Measurements from ENCODE around the gene RBM33. TPM values are rescaled to one million over a fixed set of nuclear protein-coding genes. Genes with fewer than 3 reads are reported as not detected.

Gene RBM33
- total and polyA plus RNA-seq, 10 of the 15 experiments (the other 5 are each of a cell fraction or from before 2014, with no cell fraction given) = 4.7 to 67.2 (median 24.3) TPM

DNA sequence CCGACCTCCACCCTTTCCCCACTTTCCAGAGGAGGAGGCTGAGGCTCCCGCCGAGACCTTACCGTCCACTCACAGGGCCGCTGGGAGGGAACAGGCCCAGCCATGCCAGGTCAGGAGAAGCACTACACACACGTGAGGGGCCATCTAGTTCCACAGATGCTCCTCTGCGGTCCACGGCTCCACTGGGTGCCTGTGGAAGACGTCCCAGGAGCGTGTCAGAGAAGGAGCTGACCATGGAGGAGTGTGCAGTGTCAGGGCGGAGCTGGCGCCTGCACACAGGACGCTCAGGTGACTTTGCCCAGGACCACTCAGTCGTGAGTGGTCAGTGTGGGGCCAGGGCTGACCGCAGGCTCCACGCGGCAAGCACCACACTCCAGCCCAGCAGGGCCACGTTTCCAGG, 175.8 kb downstream of the RBM33 start:
- no peak for FAIRE-seq
- no TSS peak for BruUV-seq (replicated peaks)
- DNase-seq (ENCODE audit: low read depth, low spot score) = no peak
- Histone ChIP-seq H3K4me2 (ENCODE audit: control insufficient read depth, insufficient read depth) (no peak overlapping the region), H2AFZ (ENCODE audit: control insufficient read depth, low read depth, low read length) (no peak overlapping the region), H3K27ac (ENCODE audit: control insufficient read depth, insufficient read depth) (no peak overlapping the region), H3K4me1 (ENCODE audit: control insufficient read depth, insufficient read depth, low read length) (no peaks in the 10 kb centered on the region), H3K79me2 (ENCODE audit: control insufficient read depth, insufficient read depth, low read length) (no peaks in the 10 kb centered on the region), H4K20me1 (ENCODE audit: control insufficient read depth, insufficient read depth) (no peaks in the 10 kb centered on the region), H3K27me3 (replicated peaks in 1 of 2; ENCODE audit: control insufficient read depth in 2 of 2, insufficient read depth in 2 of 2, low read length in 1 of 2) (peaks cover 2% of the 10 kb centered on the region in 2 experiments; a peak in 2 of 4 replicates), H3K36me3 (ENCODE audit: control insufficient read depth in 2 of 2, insufficient read depth in 2 of 2, low read length in 1 of 2) (no peaks in the 10 kb centered on the region), H3K9ac (ENCODE audit: control insufficient read depth, insufficient read depth, low read length) (no peak overlapping the region), H3K4me3 (no peak overlapping the region), H3K9me3 (replicated peaks; ENCODE audit: control insufficient read depth, insufficient read depth, low read length) (no peaks in the 10 kb centered on the region; the same call in 2 of the 3 replicates)
- TF ChIP-seq NFXL1 (IDR thresholded peaks at IDR 0.05; ENCODE audit: borderline replicate concordance) (no peak), HSF1 (IDR thresholded peaks at IDR 0.05; ENCODE audit: low read depth, low read length) (no peak), ZNF274 (IDR thresholded peaks at IDR 0.05; ENCODE audit: insufficient read depth, insufficient read length) (no peak)
- ChIA-PET SMC1A (ENCODE audit: uncharacterized antibody, unreplicated experiment) (no interaction called here), CTCF (no interaction called here), RAD21 (ENCODE audit: unreplicated experiment) (no interaction called here), POLR2A (no interaction called here)
- WGBS (ENCODE audit: insufficient coverage, insufficient replicate concordance, low lambda C conversion rate, missing lambda C conversion rate) = 32% methylated on average over 18 of the region's 18 CpGs
- no peak for ATAC-seq
- intact Hi-C loops (cut with micrococcal nuclease; ENCODE audit: unreplicated experiment) = no loop called here
- in situ Hi-C loops (cut with MboI) = loop anchor here (25.0 kb wide), 1 partner anchor 1442 kb away; no protein-coding TSS in a partner anchor

DNA sequence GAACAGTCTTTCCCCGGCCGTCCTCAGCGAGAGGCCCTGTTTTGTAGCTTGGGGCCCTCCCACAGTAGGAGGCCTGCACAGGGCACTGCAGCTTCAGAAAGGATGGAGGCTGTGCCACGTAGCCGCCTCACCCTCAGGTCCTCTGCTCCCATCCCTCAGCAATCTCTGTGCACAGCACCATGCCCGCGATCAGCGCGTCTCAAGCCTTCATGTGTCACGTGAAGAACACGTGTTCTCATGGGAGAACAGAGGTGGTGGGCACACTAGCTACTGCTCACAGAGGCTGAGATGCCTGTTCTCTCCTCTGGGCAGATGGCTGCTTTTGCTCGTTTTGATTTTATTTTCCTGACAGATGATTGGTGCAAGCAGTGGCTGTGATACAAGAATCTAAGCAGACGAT, 176.3 kb downstream of the RBM33 start:
- Histone ChIP-seq H3K27me3 (replicated peaks in 1 of 2; ENCODE audit: control insufficient read depth in 2 of 2, insufficient read depth in 2 of 2, low read length in 1 of 2) (peaks cover 2 to 3% of the 10 kb centered on the region in 2 experiments; a peak in 2 of 4 replicates), H4K20me1 (ENCODE audit: control insufficient read depth, insufficient read depth) (no peaks in the 10 kb centered on the region), H3K79me2 (ENCODE audit: control insufficient read depth, insufficient read depth, low read length) (no peaks in the 10 kb centered on the region), H2AFZ (ENCODE audit: control insufficient read depth, low read depth, low read length) (no peak overlapping the region), H3K4me2 (ENCODE audit: control insufficient read depth, insufficient read depth) (no peak overlapping the region), H3K27ac (ENCODE audit: control insufficient read depth, insufficient read depth) (no peak overlapping the region), H3K9me3 (replicated peaks; ENCODE audit: control insufficient read depth, insufficient read depth, low read length) (no peaks in the 10 kb centered on the region; the same call in 2 of the 3 replicates), H3K4me3 (no peak overlapping the region), H3K4me1 (ENCODE audit: control insufficient read depth, insufficient read depth, low read length) (no peaks in the 10 kb centered on the region), H3K36me3 (ENCODE audit: control insufficient read depth in 2 of 2, insufficient read depth in 2 of 2, low read length in 1 of 2) (no peaks in the 10 kb centered on the region), H3K9ac (ENCODE audit: control insufficient read depth, insufficient read depth, low read length) (no peak overlapping the region)
- SMC1A ChIA-PET (ENCODE audit: uncharacterized antibody, unreplicated experiment) = no interaction called here
- RAD21 ChIA-PET (ENCODE audit: unreplicated experiment) = no interaction called here
- CTCF ChIA-PET = no interaction called here
- ATAC-seq (no peak), DNase-seq (ENCODE audit: low read depth, low spot score) (no peak), FAIRE-seq (no peak)
- no TSS peak for BruUV-seq (replicated peaks)
- in situ Hi-C loops (cut with MboI) = loop anchor here (25.0 kb wide), 1 partner anchor 1442 kb away; no protein-coding TSS in a partner anchor
- intact Hi-C loops (cut with micrococcal nuclease; ENCODE audit: unreplicated experiment) = no loop called here
- WGBS (ENCODE audit: insufficient coverage, insufficient replicate concordance, low lambda C conversion rate, missing lambda C conversion rate) = 50% methylated on average over 13 of the region's 13 CpGs
- POLR2A ChIA-PET = no interaction called here
- no peak for TF ChIP-seq CHD4 (IDR thresholded peaks at IDR 0.05)
- no peak for TF ChIP-seq CEBPB (IDR thresholded peaks at IDR 0.05; ENCODE audit: borderline replicate concordance in 1 of 2, low read depth in 2 of 2, low read length in 2 of 2)
- no peak for TF ChIP-seq ZNF274 (IDR thresholded peaks at IDR 0.05; ENCODE audit: insufficient read depth, insufficient read length)
- no peak for TF ChIP-seq CREB1 (IDR thresholded peaks at IDR 0.05; ENCODE audit: low read depth)
- TF ChIP-seq, protein P1, sequence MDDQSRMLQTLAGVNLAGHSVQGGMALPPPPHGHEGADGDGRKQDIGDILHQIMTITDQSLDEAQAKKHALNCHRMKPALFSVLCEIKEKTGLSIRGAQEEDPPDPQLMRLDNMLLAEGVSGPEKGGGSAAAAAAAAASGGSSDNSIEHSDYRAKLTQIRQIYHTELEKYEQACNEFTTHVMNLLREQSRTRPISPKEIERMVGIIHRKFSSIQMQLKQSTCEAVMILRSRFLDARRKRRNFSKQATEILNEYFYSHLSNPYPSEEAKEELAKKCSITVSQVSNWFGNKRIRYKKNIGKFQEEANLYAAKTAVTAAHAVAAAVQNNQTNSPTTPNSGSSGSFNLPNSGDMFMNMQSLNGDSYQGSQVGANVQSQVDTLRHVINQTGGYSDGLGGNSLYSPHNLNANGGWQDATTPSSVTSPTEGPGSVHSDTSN (IDR thresholded peaks at IDR 0.05; ENCODE audit: insufficient replicate concordance, low read depth, low read length) = no peak
- TF ChIP-seq CHD2 (IDR thresholded peaks at IDR 0.05; ENCODE audit: borderline replicate concordance, low read depth, low read length) = no peak
- no peak for TF ChIP-seq YBX1 (IDR thresholded peaks at IDR 0.05)
- TF ChIP-seq POLR2AphosphoS2 (IDR thresholded peaks at IDR 0.05; ENCODE audit: low read depth, low read length) = no peak
- no peak for TF ChIP-seq CBFB (IDR thresholded peaks at IDR 0.05; ENCODE audit: low read depth)
- TF ChIP-seq, protein P2, sequence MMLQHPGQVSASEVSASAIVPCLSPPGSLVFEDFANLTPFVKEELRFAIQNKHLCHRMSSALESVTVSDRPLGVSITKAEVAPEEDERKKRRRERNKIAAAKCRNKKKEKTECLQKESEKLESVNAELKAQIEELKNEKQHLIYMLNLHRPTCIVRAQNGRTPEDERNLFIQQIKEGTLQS (IDR thresholded peaks at IDR 0.05; ENCODE audit: borderline replicate concordance, extremely low read depth, low read depth, low read length) = no peak
- no peak for TF ChIP-seq EP300 (IDR thresholded peaks at IDR 0.05; ENCODE audit: borderline replicate concordance in 1 of 2, control insufficient read depth in 1 of 2, low read depth in 2 of 2, low read length in 2 of 2)
- TF ChIP-seq, protein P3, sequence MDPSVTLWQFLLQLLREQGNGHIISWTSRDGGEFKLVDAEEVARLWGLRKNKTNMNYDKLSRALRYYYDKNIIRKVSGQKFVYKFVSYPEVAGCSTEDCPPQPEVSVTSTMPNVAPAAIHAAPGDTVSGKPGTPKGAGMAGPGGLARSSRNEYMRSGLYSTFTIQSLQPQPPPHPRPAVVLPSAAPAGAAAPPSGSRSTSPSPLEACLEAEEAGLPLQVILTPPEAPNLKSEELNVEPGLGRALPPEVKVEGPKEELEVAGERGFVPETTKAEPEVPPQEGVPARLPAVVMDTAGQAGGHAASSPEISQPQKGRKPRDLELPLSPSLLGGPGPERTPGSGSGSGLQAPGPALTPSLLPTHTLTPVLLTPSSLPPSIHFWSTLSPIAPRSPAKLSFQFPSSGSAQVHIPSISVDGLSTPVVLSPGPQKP (IDR thresholded peaks at IDR 0.05; ENCODE audit: low read depth, low read length) = no peak
